HTR-8/SVneo (cell line): ENCODE measurements around the gene KIF16B.

ENCODE experiments used
- DNase-seq: peaks from one replicate; pipeline ENCODE4 v3.0.0; 2011; ENCODE audit warnings: low spot score, mixed read lengths; ENCODE audit not compliant: insufficient read length
- FAIRE-seq: peaks from 2 replicates; lab custom pipeline; 2011; peaks lifted over from hg19 to GRCh38; lab: Jason Lieb, UNC

The KIF16B gene

DNA sequence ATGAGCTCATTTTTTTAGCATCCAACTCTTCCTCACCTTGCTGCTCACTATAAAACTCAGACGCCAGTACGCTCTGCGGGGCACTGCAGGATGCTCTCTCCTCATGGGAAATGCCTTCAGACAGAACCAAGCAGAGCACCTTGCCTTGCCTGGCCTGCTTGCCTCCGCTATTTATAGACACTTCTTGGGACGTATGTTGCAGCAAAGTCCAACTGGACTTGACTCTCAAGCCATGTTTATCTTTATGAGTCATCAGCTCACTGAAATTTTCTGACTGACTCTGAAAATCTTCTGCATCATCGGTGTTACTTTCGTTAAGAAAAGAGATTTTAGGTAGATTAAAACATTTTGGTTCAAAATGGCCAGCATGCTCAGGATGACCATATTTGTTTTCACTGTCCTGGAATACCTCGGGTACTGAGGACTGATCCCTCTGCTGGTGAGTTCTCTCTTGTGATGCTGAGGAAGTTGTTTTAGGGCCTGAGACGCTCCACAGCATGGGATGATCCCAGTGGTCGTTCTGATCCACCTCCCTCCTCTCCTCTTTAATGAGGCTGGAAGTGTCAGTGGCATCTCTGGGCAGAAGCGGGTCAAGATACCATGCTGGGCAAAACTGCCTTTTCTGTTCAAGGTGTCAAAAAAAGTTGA is 204.5 kb downstream of the KIF16B start:
- no peak for DNase-seq
- FAIRE-seq: no peak

DNA sequence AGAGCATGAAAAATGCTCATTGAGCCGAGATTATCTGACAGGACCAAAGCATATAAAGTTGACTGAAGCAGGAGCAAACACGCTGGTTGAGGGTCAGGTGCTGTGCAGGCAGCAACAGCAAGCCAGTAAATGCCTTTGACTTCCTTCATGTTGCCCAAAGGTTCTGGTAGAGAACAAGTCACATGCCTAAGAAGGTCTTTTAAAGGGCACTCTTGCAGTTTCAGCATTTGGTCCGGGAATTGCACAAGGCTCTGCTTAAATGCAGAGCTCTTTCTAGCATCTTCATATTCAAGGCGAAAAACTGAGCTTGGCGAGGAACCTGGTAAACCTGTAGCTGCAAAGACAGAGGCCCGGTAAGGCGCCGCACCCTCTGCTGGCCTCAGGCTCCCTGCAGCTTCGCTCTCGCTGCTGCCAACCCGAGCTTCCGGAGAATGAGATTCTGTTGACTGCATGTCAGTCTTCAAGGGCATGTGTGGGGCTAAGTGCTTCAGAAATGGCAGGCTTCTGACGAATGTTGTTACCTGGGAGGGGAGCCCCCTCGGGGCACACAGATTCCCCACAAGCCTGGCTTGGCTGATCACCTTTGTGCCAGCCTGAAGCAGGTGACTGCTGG is 205.2 kb downstream of the KIF16B start:
- DNase-seq (no peak), FAIRE-seq (no peak)

DNA sequence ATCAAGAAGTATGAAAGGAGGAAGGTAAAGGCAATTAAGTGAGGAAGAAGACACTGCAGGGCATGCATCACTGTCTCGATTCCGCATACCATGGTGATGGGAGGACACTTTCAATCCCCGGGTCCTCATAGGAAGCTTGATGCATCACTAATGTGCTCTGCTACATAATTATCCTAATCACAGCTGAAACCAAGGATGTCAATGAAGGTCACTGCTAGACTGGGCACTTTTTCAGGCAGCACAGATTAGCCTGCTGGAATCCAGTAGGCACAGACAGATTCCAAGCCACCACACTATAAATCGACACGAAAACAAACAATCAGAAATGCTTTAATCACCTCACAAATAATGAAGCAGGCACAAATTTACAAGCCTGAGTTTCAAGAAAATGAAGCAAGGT is 206.7 kb downstream of the KIF16B start:
- no peak for DNase-seq
- no peak for FAIRE-seq

- no peak for FAIRE-seq
Observed at GRCh38 chr20:16364320-16364687, 208.9 kb downstream of the KIF16B start.

GRCh38 chr20:16363506-16364319 is 209.5 kb downstream of the KIF16B start:
- DNase-seq (no peak), FAIRE-seq (no peak)

More at GRCh38 chr20:16364320-16364687, 208.9 kb downstream of the KIF16B start:
- DNase-seq: no peak

- DNase-seq (no peak), FAIRE-seq (no peak)
Observed at GRCh38 chr20:16362642-16363041, 210.6 kb downstream of the KIF16B start.

DNA sequence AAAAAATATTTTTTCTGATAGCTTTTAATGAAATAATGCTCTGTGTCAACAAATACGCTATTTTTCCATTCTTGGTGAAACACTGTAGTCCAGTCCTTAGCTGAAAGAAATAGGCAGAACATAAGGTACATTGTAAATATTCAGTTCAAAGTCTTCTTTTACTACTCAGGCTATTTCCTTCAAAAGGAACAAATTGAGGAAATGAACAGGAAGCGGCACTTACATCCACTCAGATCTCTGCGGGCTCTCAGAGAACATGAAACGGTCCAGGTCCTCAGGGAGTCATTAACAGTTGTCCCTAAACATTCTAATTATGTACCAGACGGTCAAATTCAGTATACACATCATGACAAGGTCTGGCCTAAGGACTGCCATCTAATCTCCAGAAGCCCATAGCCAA is 212.6 kb downstream of the KIF16B start:
- no peak for DNase-seq
- no peak for FAIRE-seq

DNA sequence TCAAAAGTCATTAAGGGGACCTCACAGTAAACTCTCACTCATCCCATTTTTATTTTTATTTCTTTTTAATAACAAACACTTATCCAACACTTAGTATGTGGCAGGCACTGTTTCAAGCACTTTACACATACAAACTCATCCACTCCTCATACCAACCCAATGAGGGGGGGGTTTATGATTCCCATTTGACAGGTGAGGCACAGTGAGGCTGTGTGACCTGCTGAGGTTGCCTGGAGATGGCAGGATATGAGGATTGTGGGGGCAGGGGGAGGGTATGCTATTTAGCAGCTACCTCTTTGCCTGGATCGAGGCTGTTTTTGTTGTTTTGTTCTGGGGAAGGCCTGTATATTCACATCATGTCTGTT is 219.8 kb downstream of the KIF16B start:
- no peak for FAIRE-seq

GRCh38 chr20:16352751-16353416 is 220.4 kb downstream of the KIF16B start:
- FAIRE-seq: no peak
- no peak for DNase-seq

More for the DNA sequence above, 219.8 kb downstream of the KIF16B start:
- DNase-seq: no peak

GRCh38 chr20:16352321-16352720 is 220.9 kb downstream of the KIF16B start:
- DNase-seq (no peak), FAIRE-seq (no peak)

DNA sequence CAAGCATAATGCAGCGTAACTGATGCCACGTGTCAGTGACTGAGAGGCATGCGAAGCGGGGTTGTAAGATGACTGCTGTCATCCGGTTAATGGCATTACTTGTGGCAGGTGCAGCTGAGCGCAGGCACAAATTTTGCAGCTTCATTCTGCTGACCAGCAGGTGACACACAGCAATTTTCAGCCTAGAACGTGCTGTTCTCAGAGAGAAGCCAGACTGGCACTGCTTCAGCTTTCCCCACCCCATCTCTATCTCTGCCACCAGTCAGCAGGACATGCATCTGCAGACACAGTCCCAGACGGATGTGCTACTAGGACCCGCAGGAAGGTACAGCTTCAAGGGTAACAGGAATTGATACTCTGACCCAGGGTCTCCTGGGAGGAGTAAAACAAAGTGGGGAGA is 221.8 kb downstream of the KIF16B start:
- FAIRE-seq: no peak
- no peak for DNase-seq

DNA sequence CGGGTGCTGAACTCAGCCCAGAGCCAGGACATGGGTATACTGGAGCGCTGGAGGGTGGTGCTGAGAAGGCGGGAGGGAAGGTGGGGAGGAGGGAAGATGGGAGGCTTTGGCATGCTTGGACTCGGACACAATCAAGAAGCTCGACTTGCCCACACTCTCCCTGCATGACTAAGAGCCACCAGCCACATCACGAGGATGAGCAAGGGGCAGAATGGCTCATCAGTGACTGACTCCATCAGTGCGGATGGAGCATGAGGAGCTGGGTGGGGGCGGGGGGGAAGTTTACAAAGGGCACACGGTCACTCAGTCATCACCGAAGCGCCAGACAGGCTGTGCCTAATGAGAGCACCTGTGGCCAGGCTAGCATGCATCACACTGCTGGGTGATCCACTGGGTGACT is 222.8 kb downstream of the KIF16B start:
- no peak for FAIRE-seq
- no peak for DNase-seq

DNA sequence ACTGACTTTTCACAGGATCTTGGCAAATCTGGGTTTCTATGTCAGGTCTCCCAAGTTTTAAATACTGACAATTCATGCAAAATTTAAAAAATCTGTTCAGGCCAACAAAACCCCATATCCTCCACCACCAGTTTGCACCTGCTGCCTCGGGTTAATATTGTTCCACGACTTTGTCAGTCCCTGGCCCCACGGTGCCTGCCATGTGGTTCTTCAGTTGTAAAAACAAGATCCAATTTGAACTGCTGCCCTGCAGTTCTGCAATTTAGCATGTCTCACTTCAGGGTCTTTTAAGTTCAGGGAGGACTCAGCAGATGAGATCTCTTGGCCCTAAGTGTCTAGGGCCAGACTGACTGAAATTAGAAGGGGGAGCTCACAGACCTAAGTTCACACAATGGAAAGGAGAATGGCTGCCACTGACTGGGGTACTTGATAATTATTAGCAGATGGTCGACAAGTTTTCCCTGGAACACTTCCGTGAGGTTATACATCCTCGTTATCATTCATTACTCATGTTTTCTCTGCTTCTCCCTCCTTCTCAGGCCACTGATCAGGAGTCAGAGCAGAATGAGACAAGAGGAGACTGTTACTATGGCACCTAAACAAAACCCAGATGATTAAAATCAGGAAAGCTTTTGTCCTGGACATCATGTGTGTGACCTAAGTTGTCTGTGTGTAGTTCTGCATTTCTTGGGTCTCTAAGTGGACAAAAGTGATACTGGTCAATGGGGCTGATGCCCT is 223.6 kb downstream of the KIF16B start:
- FAIRE-seq (no peak), DNase-seq (no peak)

GRCh38 chr20:16346956-16347355 is 226.3 kb downstream of the KIF16B start:
- DNase-seq (no peak), FAIRE-seq (no peak)

GRCh38 chr20:16337707-16338106 is 235.5 kb downstream of the KIF16B start:
- FAIRE-seq (no peak), DNase-seq (no peak)

DNA sequence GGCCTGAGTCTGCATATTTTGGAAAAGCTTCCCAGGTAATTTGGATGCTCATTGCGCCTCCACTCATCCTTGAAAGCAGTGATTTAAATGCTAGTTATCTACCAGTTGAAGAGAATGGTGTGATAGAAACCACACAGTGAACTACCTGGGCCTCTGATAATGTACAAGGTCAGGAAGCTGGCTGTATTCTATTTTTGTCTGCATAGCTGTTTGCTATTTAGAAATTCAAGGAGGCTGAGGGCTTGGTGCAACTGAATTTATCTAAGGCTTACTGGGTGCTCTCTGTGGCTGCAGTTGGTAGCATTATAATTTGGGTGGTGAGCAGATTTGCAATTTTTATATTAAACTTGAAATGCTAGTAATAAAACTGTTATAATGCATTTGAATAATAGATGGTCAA is 245.6 kb downstream of the KIF16B start:
- FAIRE-seq (no peak), DNase-seq (no peak)

DNA sequence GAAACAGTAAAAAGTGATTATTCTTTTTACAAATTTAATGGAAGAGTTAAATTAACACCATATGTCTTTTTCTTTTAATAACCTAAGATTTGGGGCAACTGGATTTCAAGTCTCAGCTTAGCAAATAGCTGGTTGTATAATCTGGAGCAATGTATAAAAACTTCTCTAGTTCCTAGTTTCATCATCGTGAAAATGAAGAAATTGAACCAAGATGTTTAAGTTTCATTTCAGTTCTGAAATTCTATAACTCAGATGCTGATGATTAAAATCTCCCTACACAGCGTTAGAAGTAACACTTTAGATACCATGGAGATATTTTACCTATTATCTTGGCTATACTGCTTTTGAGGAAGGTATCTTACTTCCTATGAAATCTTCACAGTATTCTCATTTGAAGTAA is 252.0 kb downstream of the KIF16B start:
- FAIRE-seq: no peak

GRCh38 chr20:16317445-16318362 is 255.5 kb downstream of the KIF16B start:
- DNase-seq (no peak), FAIRE-seq (no peak)

More for the DNA sequence above, 252.0 kb downstream of the KIF16B start:
- DNase-seq: no peak

DNA sequence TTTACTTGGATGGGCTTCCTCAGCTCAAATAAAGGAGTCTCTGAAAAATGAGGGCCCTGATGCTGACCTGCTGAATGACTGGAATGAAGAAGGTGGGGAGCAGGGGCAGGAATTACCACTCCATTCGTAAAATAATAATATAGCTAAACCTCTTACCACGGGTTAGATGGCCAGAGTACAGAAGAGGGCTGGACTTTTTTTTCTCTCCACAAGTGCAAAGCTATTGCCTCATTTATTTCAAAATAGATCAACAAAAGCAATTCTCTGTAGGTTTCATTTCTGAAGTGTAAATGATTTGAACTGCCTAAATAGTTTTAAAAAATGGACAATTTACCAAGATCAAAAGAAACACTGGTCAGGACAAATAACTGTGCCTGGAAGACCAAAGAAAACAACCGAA is 256.7 kb downstream of the KIF16B start:
- DNase-seq (no peak), FAIRE-seq (no peak)
